EH (cell line): Measurements from ENCODE around the gene ZNF575.
A peak's percentile ranks its signal among the peaks of the same experiment; 100 is the strongest.

Experiments
- DNase-seq: peaks from one replicate; pipeline ENCODE4 v3.0.0-alpha.2; 2015; ENCODE audit warnings: low read depth

The ZNF575 gene

GRCh38 chr19:43532962-43533545 lies at the start of gene ZNF575:
Gene ZNF575, plus strand, starts transcription at chr19:43533188. Its CDS starts 1,235 bp downstream, at chr19:43534423.
- DNase-seq, result peak; percentile 95

GRCh38 chr19:43483281-43483680 lies 49.7 kb upstream of the ZNF575 start:
- DNase-seq, result no peak

GRCh38 chr19:43485951-43486350 lies 47.0 kb upstream of the ZNF575 start:
- no peak for DNase-seq

- no peak for DNase-seq
Observed at GRCh38 chr19:43486412-43486811, 46.6 kb upstream of the ZNF575 start.

GRCh38 chr19:43488179-43488578 lies 44.8 kb upstream of the ZNF575 start:
- DNase-seq, result no peak

GRCh38 chr19:43489310-43489709 lies 43.7 kb upstream of the ZNF575 start:
- no peak for DNase-seq

GRCh38 chr19:43489979-43490599 lies 42.9 kb upstream of the ZNF575 start:
- no peak for DNase-seq

GRCh38 chr19:43490759-43491158 lies 42.2 kb upstream of the ZNF575 start:
- no peak for DNase-seq

GRCh38 chr19:43495082-43495481 lies 37.9 kb upstream of the ZNF575 start:
- DNase-seq, result no peak

- DNase-seq, result no peak
Observed at GRCh38 chr19:43496960-43497359, 36.0 kb upstream of the ZNF575 start.

GRCh38 chr19:43498233-43498842 lies 34.6 kb upstream of the ZNF575 start:
- no peak for DNase-seq

GRCh38 chr19:43499042-43499441 lies 33.9 kb upstream of the ZNF575 start:
- no peak for DNase-seq

- no peak for DNase-seq
Observed at GRCh38 chr19:43501661-43502418, 31.1 kb upstream of the ZNF575 start.

GRCh38 chr19:43502419-43502976 lies 30.5 kb upstream of the ZNF575 start:
- DNase-seq, result no peak

- DNase-seq, result peak; percentile 91
Observed at GRCh38 chr19:43503501-43504425, 29.2 kb upstream of the ZNF575 start.

- no peak for DNase-seq
Observed at GRCh38 chr19:43504426-43505185, 28.4 kb upstream of the ZNF575 start, which contains the start of gene PHLDB3. Gene PHLDB3, minus strand, starts transcription at chr19:43504746. Its CDS starts 628 bp downstream, at chr19:43504118.

- DNase-seq, result no peak
Observed at GRCh38 chr19:43505186-43505456, 27.9 kb upstream of the ZNF575 start.

GRCh38 chr19:43505941-43506340 lies 27.0 kb upstream of the ZNF575 start:
- no peak for DNase-seq

- DNase-seq, result no peak
Observed at GRCh38 chr19:43506629-43507028, 26.4 kb upstream of the ZNF575 start.

GRCh38 chr19:43507880-43508279 lies 25.1 kb upstream of the ZNF575 start:
- no peak for DNase-seq

- DNase-seq, result no peak
Observed at GRCh38 chr19:43510713-43511112, 22.3 kb upstream of the ZNF575 start.
